ENCODE results near the gene CACTIN. TPM values are rescaled to one million over a fixed set of nuclear protein-coding genes. Genes with fewer than 3 reads are reported as not detected.

Gene CACTIN
- total and polyA plus RNA-seq, 2 of the 4 experiments (the other 2 are of a cell fraction), result 10.8 to 19.5 TPM

DNA sequence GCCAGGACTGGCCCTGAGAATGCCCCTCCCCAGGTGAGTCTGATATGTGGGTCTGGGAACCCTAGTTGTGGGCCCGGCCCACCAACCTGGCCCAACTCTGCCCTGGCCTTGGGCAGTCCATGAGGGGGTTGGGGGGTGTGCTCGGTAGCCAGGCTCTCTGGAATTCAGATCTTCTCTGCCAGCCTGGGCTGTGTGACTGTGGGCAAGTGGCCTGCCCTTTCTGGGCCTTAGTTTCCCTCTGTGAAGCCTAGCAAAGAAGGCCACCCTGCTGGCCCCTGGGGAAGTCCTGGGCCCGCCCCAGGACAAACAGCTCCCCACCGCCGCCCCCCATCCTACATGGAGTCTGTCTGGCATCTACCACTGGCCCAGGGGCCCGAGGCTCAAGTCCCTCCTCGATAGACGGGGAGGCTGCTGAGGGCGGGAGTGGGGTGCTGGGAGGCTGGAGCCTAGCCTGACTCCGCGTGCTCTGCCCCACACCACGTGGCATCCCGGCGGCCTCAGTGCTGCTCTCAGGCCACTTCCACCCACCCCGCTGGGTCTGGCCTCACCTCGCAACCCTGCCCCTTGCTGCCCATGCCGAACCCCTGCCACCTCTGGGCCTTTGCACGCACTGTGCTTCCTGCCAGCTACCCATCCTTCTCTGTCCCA is 11.6 kb downstream of the CACTIN start:
- dilution Hi-C loops (cut with HindIII; ENCODE audit: low sequenced_read_pairs, unreplicated experiment) (no loop called here), in situ Hi-C loops (cut with MboI; ENCODE audit: low sequenced_read_pairs) (loop anchor here (25.0 kb wide), 1 partner anchor 303 kb away; no protein-coding TSS in a partner anchor), intact Hi-C loops (cut with micrococcal nuclease) (loop anchor here (10.0 kb wide), 1 partner anchor 290 kb away; no protein-coding TSS in a partner anchor)
- no peak overlapping the region for H3K56ac ChIP-seq (ENCODE audit: extremely low read depth, insufficient read depth, low read length)
- H3K79me1 ChIP-seq (ENCODE audit: low read depth in 1 of 2, low read length in 2 of 2), result peaks cover 0 to 10% of the 10 kb centered on the region in 2 experiments; a peak in 1 of 4 replicates
- H3K4ac ChIP-seq (ENCODE audit: low read depth, low read length), result no peak overlapping the region
- H2AFZ ChIP-seq (replicated peaks; ENCODE audit: low read length, poor library complexity), result no peak overlapping the region
- H3K9ac ChIP-seq (ENCODE audit: low read depth, low read length), result no peak overlapping the region
- H2AK5ac ChIP-seq (ENCODE audit: low read depth, low read length), result no peak overlapping the region
- H2BK5ac ChIP-seq (ENCODE audit: low read depth, low read length, poor library complexity, severe bottlenecking), result no peak overlapping the region
- no peak overlapping the region for H2AK9ac ChIP-seq (replicated peaks; ENCODE audit: low read depth, low read length, poor library complexity)
- no peak overlapping the region for H3K14ac ChIP-seq (replicated peaks; ENCODE audit: low read depth, low read length)
- TF ChIP-seq BHLHE40 (IDR thresholded peaks at IDR 0.05; ENCODE audit: low read depth, low read length), result no peak
- peaks cover 7% of the 10 kb centered on the region; the same call in 1 of the 2 replicates for H4K20me1 ChIP-seq (ENCODE audit: insufficient read depth, low read length)
- H3K23ac ChIP-seq (ENCODE audit: low read depth, low read length), result no peak overlapping the region
- H2BK15ac ChIP-seq (ENCODE audit: low read depth, low read length), result no peak overlapping the region
- H3K4me1 ChIP-seq (ENCODE audit: control insufficient read depth, insufficient read depth, low read length), result peaks cover 3% of the 10 kb centered on the region; the same call in 1 of the 2 replicates
- H3K9me3 ChIP-seq (ENCODE audit: control insufficient read depth, insufficient read depth, low read length), result no peaks in the 10 kb centered on the region
- no peaks in the 10 kb centered on the region for H3K9me1 ChIP-seq (ENCODE audit: insufficient read depth, low read length)
- ATAC-seq (ENCODE audit: low read depth), result no peak
- peaks cover 38% of the 10 kb centered on the region for H3K36me3 ChIP-seq (ENCODE audit: control insufficient read depth, insufficient read depth, low read length)
- H3K4me3 ChIP-seq (ENCODE audit: insufficient read depth, low read depth, low read length), result no peak overlapping the region
- ChIA-PET CTCF (no interaction called here), POLR2A (ENCODE audit: unreplicated experiment) (no interaction called here)
- no peaks in the 10 kb centered on the region for H3K27me3 ChIP-seq (ENCODE audit: control insufficient read depth, insufficient read depth, low read length)
- H2BK20ac ChIP-seq (ENCODE audit: low read depth, low read length), result no peak overlapping the region
- no peak overlapping the region for H4K91ac ChIP-seq (ENCODE audit: insufficient read depth, low read depth, low read length)
- H2BK120ac ChIP-seq (ENCODE audit: low read depth, low read length), result no peak overlapping the region
- no peak overlapping the region for H3K18ac ChIP-seq (ENCODE audit: low read depth, low read length)
- H4K8ac ChIP-seq (ENCODE audit: low read depth in 2 of 2, low read length in 2 of 2), result no peak overlapping the region
- no peak overlapping the region for H3K4me2 ChIP-seq (ENCODE audit: low read depth, low read length)
- DNase-seq, result no peak
- H3K27ac ChIP-seq (ENCODE audit: insufficient read depth, low read length), result no peak overlapping the region
- 89% methylated on average over 9 of the region's 18 CpGs; no CpG with 5 or more reads in 1 of the 2 experiments for WGBS, 2 experiments (ENCODE audit: extremely low coverage in 2 of 2, insufficient read length in 1 of 2)
- no peak overlapping the region for H4K5ac ChIP-seq (ENCODE audit: low read depth, low read length)
- no TSS peak for BruUV-seq (replicated peaks)

All from IMR-90 (cell line).